Caco-2 (cell line): Measurements from ENCODE around the gene MMS22L. TPM values are rescaled to one million over a fixed set of nuclear protein-coding genes. Genes with fewer than 3 reads are reported as not detected.

Source experiments
- BruUV-seq: library from RNA; stranded (reverse); fragments of 400-500 nt; replicated peaks from 2 replicates; lab custom pipeline; 2021; lab: Mats Ljungman, UMichigan
- CTCF ChIA-PET: fragments of 300-600 bp; sonication (Branson Sonifier 250); formaldehyde crosslinking; loops from one replicate; lab custom pipeline; 2022; ENCODE audit warnings: antibody characterized with exemption; lab: Charles Lee
- POLR2A ChIA-PET: fragments of 300-600 bp; sonication (Branson Sonifier 250); formaldehyde crosslinking; loops from one replicate; lab custom pipeline; 2022; ENCODE audit warnings: antibody characterized with exemption; lab: Charles Lee
- DNase-seq, 2 experiments: peaks; one replicate each; pipeline versions ENCODE4 v3.0.0 to v3.0.0-alpha.2; 2020 to 2022
- H3K27me3 ChIP-seq: replicated peaks from 2 replicates; pipeline ENCODE4 v1.6.0; 2011; ENCODE audit warnings: low read length; ENCODE audit not compliant: control insufficient read depth, insufficient read depth
- H3K36me3 ChIP-seq: 2 replicates; pipeline ENCODE4 v1.5.1; 2011; ENCODE audit warnings: low read length; ENCODE audit not compliant: control insufficient read depth, insufficient read depth
- H3K4me1 ChIP-seq: fragments of 250-450 bp; sonication (Bioruptor Pico); 2 replicates; pipeline ENCODE4 v1.5.1; 2020; ENCODE audit warnings: mild to moderate bottlenecking
- H3K4me3 ChIP-seq: 2 replicates; pipeline ENCODE4 v1.5.1; 2011; ENCODE audit warnings: low read depth, mild to moderate bottlenecking, control low read depth, low read length
- H3K9me3 ChIP-seq: fragments of 250-450 bp; sonication (Bioruptor Pico); 2 replicates; pipeline ENCODE4 v1.5.1; 2020; ENCODE audit warnings: mild to moderate bottlenecking, moderate library complexity
- H3K27ac Mint-ChIP-seq: one replicate; pipeline ENCODE4 v1.8.0; 2022; ENCODE audit warnings: mixed read lengths; ENCODE audit not compliant: unreplicated experiment
- H3K27me3 Mint-ChIP-seq: one replicate; pipeline ENCODE4 v1.8.0; 2022; ENCODE audit warnings: mixed read lengths; ENCODE audit not compliant: insufficient read depth, unreplicated experiment
- H3K36me3 Mint-ChIP-seq: one replicate; pipeline ENCODE4 v1.8.0; 2022; ENCODE audit warnings: mild to moderate bottlenecking, mixed read lengths; ENCODE audit not compliant: insufficient read depth, unreplicated experiment
- H3K4me1 Mint-ChIP-seq: one replicate; pipeline ENCODE4 v1.8.0; 2022; ENCODE audit warnings: low read depth, mixed read lengths; ENCODE audit not compliant: unreplicated experiment
- H3K4me3 Mint-ChIP-seq: one replicate; pipeline ENCODE4 v1.8.0; 2022; ENCODE audit warnings: mild to moderate bottlenecking, moderate library complexity, mixed read lengths; ENCODE audit not compliant: unreplicated experiment
- H3K9me3 Mint-ChIP-seq: one replicate; pipeline ENCODE4 v1.8.0; 2022; ENCODE audit warnings: mixed read lengths; ENCODE audit not compliant: unreplicated experiment
- intact Hi-C: fragments of 100-400 bp; cut with micrococcal nuclease; formaldehyde crosslinking; loops from one replicate; pipeline ENCODE4 v1.10.0; 2022; ENCODE audit not compliant: unreplicated experiment
- total RNA-seq: library from RNA; stranded (reverse); gene quantifications from 2 replicates; pipeline ENCODE4 v1.2.3, GENCODE V29; 2022
- TF ChIP-seq, protein P1 (sequence below), 2 experiments: fragments of 200-600 bp in 1 of 2; IDR thresholded peaks; 1 replicate in 1 of 2; 2 replicates in 1 of 2; pipeline versions ENCODE4 v1.5.1 to v1.8.0; 2011 to 2022; ENCODE audit warnings: antibody characterized with exemption in 1 of 2, control low read depth in 1 of 2, inconsistent platforms in 1 of 2, low read depth in 1 of 2, low read length in 1 of 2, mild to moderate bottlenecking in 1 of 2, moderate library complexity in 1 of 2; ENCODE audit not compliant: insufficient read depth in 1 of 2, severe bottlenecking in 1 of 2, unreplicated experiment in 1 of 2

MMS22L gene
- total RNA-seq, 1 experiment from 2014 or later = 32.1 TPM

GRCh38 chr6:97109444-97109843 lies 173.6 kb downstream of the MMS22L start:
- H3K4me1 Mint-ChIP-seq = no peaks in the 10 kb centered on the region
- Histone ChIP-seq H3K27me3 (no peaks in the 10 kb centered on the region), H3K36me3 (no peaks in the 10 kb centered on the region), H3K9me3 (no peaks in the 10 kb centered on the region), H3K4me3 (no peak overlapping the region), H3K4me1 (no peaks in the 10 kb centered on the region)
- H3K27ac Mint-ChIP-seq = no peak overlapping the region
- no peak for DNase-seq
- peaks cover 11% of the 10 kb centered on the region for H3K27me3 Mint-ChIP-seq
- no TSS peak for BruUV-seq
- ChIA-PET CTCF (no interaction called here), POLR2A (no interaction called here)
- no peaks in the 10 kb centered on the region for H3K36me3 Mint-ChIP-seq
- intact Hi-C loops = no loop called here
- TF ChIP-seq, protein P1, sequence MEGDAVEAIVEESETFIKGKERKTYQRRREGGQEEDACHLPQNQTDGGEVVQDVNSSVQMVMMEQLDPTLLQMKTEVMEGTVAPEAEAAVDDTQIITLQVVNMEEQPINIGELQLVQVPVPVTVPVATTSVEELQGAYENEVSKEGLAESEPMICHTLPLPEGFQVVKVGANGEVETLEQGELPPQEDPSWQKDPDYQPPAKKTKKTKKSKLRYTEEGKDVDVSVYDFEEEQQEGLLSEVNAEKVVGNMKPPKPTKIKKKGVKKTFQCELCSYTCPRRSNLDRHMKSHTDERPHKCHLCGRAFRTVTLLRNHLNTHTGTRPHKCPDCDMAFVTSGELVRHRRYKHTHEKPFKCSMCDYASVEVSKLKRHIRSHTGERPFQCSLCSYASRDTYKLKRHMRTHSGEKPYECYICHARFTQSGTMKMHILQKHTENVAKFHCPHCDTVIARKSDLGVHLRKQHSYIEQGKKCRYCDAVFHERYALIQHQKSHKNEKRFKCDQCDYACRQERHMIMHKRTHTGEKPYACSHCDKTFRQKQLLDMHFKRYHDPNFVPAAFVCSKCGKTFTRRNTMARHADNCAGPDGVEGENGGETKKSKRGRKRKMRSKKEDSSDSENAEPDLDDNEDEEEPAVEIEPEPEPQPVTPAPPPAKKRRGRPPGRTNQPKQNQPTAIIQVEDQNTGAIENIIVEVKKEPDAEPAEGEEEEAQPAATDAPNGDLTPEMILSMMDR (IDR thresholded peaks at IDR 0.05; ENCODE audit: insufficient read depth in 1 of 2, low read depth in 1 of 2, low read length in 1 of 2, severe bottlenecking in 1 of 2, unreplicated experiment in 1 of 2) = no peak
- no peak overlapping the region for H3K4me3 Mint-ChIP-seq
- H3K9me3 Mint-ChIP-seq = no peaks in the 10 kb centered on the region

DNA sequence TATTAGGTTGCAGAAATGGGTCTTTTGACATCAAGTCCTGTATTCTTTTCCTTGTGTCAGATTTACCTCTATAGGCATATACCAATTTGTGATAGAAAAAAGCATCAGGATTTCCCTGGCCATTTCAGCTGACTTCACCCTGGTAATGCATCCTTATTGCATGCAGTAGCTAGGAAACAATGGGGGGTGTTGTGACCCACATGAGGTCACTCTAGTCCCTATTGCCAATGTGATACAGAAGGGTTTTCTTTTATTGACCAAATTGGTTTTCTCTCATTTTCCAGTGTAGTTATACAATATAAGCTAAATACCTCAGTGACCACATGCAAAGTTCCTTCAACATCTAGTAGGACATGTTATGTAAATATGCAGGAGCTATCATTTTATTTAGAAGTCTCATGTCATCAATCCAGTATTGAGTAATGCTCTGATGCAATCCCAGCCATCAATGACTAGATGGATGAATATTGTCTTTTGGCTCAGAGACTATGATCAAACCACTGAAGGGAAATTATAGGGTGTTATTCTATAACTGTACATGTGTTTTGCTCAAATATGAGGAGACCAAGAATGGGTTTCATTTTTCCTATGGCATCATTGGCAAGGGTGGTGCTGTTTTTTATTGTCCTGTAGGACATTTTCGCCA lies 180.7 kb downstream of the MMS22L start:
- Mint-ChIP-seq H3K9me3 (no peaks in the 10 kb centered on the region), H3K4me3 (no peak overlapping the region), H3K4me1 (no peaks in the 10 kb centered on the region), H3K27me3 (peaks cover 11% of the 10 kb centered on the region), H3K36me3 (no peaks in the 10 kb centered on the region), H3K27ac (no peak overlapping the region)
- no peaks in the 10 kb centered on the region for H3K27me3 ChIP-seq
- H3K4me1 ChIP-seq = no peaks in the 10 kb centered on the region
- H3K36me3 ChIP-seq = no peaks in the 10 kb centered on the region
- H3K9me3 ChIP-seq = no peaks in the 10 kb centered on the region
- H3K4me3 ChIP-seq = no peak overlapping the region
- ChIA-PET POLR2A (no interaction called here), CTCF (no interaction called here)
- intact Hi-C loops = no loop called here
- BruUV-seq = no TSS peak
- TF ChIP-seq, protein P1 (IDR thresholded peaks at IDR 0.05; ENCODE audit: insufficient read depth in 1 of 2, low read depth in 1 of 2, low read length in 1 of 2, severe bottlenecking in 1 of 2, unreplicated experiment in 1 of 2) = no peak
- no peak for DNase-seq

- Histone ChIP-seq H3K9me3 (no peaks in the 10 kb centered on the region), H3K4me3 (no peak overlapping the region), H3K27me3 (no peaks in the 10 kb centered on the region), H3K36me3 (no peaks in the 10 kb centered on the region), H3K4me1 (no peaks in the 10 kb centered on the region)
- H3K4me1 Mint-ChIP-seq = no peaks in the 10 kb centered on the region
- H3K36me3 Mint-ChIP-seq = no peaks in the 10 kb centered on the region
- H3K4me3 Mint-ChIP-seq = no peak overlapping the region
- CTCF ChIA-PET = no interaction called here
- no peak overlapping the region for H3K27ac Mint-ChIP-seq
- BruUV-seq = no TSS peak
- no peak for DNase-seq
- H3K27me3 Mint-ChIP-seq = peaks cover 11% of the 10 kb centered on the region
- intact Hi-C loops = no loop called here
- POLR2A ChIA-PET = no interaction called here
- TF ChIP-seq, protein P1 (IDR thresholded peaks at IDR 0.05; ENCODE audit: insufficient read depth in 1 of 2, low read depth in 1 of 2, low read length in 1 of 2, severe bottlenecking in 1 of 2, unreplicated experiment in 1 of 2) = no peak
- H3K9me3 Mint-ChIP-seq = no peaks in the 10 kb centered on the region
These were observed 182.3 kb downstream of the MMS22L start for GRCh38 chr6:97100696-97101095.
